H7 (cell line): ENCODE data around the gene PINK1. TPM values are rescaled to one million over a fixed set of nuclear protein-coding genes. Genes with fewer than 3 reads are reported as not detected.

Experiments used
- DNase-seq: peaks from one replicate; pipeline ENCODE4 v3.0.0; 2012
- H3K27me3 ChIP-seq: 2 replicates; pipeline ENCODE4 v1.6.0; 2011; ENCODE audit warnings: mild to moderate bottlenecking, low read length; ENCODE audit not compliant: control insufficient read depth, insufficient read depth
- H3K36me3 ChIP-seq: replicated peaks from 2 replicates; pipeline ENCODE4 v1.5.1; 2011; ENCODE audit warnings: low read length; ENCODE audit not compliant: control insufficient read depth, insufficient read depth
- H3K4me3 ChIP-seq: 2 replicates; pipeline ENCODE4 v1.5.1; 2011; ENCODE audit warnings: low read depth, mild to moderate bottlenecking, control low read depth, low read length, moderate library complexity; ENCODE audit not compliant: insufficient read depth
- total RNA-seq: library from RNA; depleted of rRNA; stranded (reverse); fragments of >200 nt; shearing (Covaris generic); gene quantifications from 2 replicates; pipeline ENCODE4 v1.2.3, GENCODE V29; 2014

PINK1 gene
- total RNA-seq, 1 experiment from 2014 or later = 161 TPM

DNA sequence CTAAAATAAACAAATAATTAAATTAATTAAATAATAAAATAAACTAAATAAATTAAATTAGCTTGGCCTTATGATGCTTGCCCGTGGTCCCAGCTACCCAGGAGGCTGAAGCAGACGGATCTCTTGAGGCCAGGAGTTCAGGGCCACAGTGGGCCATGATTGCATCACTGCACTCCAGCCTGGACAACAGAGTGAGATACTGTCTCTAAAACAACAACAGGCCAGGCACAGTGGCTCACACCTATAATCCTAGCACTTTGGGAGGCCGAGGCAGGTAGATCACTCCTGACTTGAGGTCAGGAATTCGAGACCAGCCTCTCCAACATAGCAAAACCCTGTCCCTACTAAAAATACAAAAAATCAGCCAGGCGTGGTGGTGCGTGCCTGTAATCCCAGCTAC lies 12.2 kb upstream of the PINK1 start:
- no peak for DNase-seq
- Histone ChIP-seq H3K27me3 (no peaks in the 10 kb centered on the region), H3K36me3 (no peaks in the 10 kb centered on the region), H3K4me3 (no peak overlapping the region)

DNA sequence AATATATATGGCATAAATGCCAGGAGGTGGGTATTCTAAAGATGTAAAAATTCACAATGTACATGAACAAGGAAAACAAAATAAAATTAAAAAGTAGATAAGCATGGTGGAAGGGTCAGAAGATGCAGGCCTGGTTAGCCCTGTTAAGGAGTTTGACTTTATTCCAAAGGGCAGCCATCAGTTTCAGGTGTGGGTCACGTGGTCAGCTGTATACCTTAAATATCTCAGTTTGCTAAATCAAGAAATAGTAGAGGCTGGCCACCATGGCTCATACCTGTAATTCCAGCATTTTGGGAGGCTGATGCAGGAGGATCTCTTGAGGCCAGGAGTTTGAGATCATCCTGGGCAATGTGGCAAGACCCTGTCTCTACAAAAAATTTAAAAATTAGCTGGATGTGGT lies 8.5 kb upstream of the PINK1 start:
- Histone ChIP-seq H3K36me3 (no peaks in the 10 kb centered on the region), H3K4me3 (no peak overlapping the region), H3K27me3 (no peaks in the 10 kb centered on the region)
- no peak for DNase-seq

DNA sequence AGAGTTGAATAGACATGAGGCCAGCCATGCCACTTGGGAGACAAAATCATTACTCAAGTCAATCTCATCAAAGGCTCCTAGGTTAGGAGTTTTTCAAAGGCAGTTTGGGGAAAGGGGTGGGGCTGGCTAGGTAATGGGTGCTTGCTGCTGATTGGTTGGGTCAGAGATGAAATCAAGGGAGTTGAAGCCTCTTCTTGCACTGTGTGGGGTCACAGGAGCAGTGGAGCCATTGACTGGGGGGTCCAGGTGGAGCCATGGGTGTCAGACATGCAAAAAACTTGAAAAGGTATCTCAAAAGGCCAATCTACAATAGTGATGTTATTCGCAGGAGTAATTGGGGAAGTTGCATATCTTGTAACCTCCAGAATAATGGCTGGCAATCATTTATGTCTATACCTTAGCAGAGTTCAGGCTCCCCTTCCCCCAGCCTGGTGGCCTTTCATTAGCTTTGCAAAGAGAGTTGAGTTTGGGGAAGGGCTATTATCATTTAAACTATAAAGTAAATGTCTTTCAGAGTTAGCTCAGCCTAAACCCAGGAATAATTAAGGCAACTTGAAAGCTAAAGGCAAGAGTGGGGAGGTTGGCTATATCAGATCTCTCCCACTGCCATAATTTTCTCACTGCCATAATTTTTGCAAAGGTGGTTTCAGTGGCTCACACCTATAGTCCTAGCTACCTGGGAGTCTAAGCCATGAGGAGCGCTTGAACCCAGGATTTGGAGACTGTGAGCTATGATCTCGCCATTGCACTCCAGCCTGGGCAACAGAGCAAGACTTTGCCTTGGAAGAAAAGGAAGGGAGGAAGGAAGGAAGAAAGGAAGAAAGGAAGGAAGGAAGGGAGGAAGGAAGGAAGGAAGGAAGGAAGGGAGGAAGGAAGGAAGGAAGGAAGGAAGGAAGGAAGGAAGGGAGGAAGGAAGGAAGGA lies 7.8 kb upstream of the PINK1 start:
- DNase-seq = no peak
- no peaks in the 10 kb centered on the region for H3K36me3 ChIP-seq
- peak overlapping the region; percentile 6; the same call in 1 of the 2 replicates for H3K4me3 ChIP-seq
- H3K27me3 ChIP-seq = no peaks in the 10 kb centered on the region

DNA sequence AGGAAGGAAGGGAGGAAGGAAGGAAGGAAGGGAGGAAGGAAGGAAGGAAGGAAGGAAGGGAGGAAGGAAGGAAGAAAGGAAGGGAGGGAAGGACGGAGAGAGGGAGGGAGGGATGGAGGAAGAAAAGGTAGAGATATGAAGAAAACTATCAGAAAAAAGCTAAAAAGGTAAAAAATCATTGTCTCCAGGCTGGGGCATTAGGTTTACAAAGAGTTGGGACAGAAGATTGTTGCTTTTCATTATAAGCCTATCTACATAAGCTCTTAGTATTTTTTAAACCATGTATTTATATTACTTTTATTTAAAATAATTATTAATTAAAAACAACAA lies 7.2 kb upstream of the PINK1 start:
- Histone ChIP-seq H3K36me3 (no peaks in the 10 kb centered on the region), H3K4me3 (no peak overlapping the region), H3K27me3 (no peaks in the 10 kb centered on the region)
- DNase-seq = no peak

DNA sequence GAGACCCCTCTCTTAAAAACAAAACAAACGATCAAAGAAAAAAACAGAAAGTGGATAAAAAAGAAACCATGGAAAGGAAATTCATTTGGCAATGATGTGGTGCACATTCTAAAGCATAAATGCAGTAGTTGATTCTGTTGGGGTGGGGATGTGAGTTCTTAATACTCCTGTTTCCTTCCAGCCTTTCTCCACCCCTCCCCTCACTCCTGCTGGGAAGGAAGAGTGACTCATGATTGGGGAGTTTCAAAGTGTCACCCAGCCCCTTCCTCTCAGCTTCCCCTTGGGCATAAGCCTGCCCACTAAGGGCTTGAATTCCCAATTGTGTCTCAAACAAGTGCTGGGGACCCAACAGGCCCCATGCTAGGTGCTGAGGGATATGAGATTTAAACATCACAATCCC lies 6.7 kb upstream of the PINK1 start:
- Histone ChIP-seq H3K36me3 (no peaks in the 10 kb centered on the region), H3K4me3 (no peak overlapping the region), H3K27me3 (no peaks in the 10 kb centered on the region)
- DNase-seq = no peak

DNA sequence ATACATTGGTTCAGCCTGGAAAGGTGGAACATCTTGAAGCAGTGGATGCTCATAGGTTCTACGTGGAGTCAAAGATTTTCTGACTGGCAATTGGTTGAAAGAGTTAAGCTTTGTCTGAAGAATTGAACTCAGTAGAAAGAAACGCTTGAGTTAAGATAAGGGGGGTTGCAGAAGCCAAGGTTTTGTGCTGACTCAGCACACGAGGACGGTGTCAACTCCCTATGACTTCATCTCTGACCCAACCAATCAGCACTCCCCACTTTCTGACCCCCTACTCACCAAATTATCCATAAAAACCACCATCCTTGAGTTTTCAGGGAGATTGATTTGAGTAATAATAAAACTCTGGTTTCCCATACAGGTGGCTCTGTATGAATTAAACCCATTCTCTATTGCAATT lies 2.5 kb upstream of the PINK1 start:
- Histone ChIP-seq H3K36me3 (no peaks in the 10 kb centered on the region), H3K27me3 (no peaks in the 10 kb centered on the region), H3K4me3 (no peak overlapping the region)
- no peak for DNase-seq

DNA sequence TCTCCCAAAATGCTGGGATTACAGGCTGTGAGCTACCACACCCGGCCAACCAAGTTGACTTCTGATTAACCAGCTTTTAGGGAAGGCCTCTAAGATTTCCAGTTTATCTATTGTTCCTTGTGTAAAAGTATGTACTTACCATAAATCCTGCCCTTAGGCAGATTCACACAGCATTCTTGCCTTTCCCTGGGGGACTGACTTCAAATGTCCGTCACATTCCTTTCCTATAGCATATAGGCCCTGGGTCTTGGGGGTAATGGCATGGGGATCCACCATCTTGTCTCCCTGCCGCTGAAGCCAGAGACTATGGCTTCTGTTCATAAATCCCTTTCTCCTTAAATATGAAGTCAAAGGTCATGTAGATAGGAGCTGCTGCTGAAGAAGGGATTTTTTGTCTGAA lies 872 bp upstream of the PINK1 start:
- no peak overlapping the region for H3K4me3 ChIP-seq
- no peaks in the 10 kb centered on the region; the same call in 1 of the 2 replicates for H3K36me3 ChIP-seq
- H3K27me3 ChIP-seq = no peaks in the 10 kb centered on the region
- no peak for DNase-seq

DNA sequence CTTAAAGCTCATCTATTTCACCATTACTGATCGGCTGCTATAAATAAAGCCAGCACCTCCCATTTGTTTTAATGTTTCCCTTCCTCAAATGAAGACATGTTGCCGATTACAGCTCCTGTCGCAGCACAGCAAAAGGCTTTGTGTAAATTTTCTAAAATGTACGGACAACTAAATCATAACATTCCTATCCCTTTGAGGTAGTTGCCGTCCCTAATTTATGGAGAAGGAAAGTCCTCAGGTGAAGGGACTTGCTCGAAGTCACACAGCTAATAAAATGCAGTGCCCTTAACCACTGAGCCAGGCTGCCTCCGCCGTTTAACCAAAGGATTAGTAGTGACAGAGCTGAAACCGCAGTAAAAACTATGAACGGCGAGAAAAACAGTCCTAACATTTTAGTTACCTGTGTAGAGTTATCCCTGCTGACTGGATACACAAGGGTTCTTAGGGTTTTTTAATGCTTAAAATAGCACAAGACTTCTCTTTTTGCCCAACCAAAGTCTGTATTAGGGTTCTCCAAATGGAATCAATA lies 871 bp downstream of the PINK1 start:
- peak; percentile 42 for DNase-seq
- H3K27me3 ChIP-seq = no peaks in the 10 kb centered on the region
- peak overlapping the region; percentile 84 for H3K4me3 ChIP-seq
- H3K36me3 ChIP-seq = peaks cover 6% of the 10 kb centered on the region

DNA sequence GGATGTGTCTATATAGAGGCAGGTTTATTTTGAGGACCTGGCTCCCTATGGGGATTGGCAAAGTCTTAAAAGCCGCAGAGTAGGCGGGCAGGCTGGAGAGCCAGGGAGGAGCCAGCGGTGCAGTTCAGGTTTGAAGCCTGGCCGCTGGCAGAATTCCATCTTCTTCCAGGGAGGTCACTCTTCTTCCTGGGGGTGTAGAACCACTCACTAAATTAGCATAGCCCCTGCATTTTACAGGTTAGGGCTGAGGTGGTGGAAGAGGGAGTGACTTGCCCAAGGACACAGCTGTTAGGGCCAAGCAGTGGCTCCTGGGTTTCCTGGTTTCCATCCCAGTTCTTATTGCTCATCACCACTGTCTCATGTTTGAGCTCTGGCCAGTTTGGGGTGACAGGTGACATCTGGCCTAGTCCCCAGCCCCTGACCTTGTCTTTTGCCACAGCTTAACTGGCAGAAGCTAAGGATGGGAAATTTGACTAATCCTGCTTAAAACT lies 1.4 kb downstream of the PINK1 start:
- Histone ChIP-seq H3K36me3 (peaks cover 7% of the 10 kb centered on the region), H3K27me3 (no peaks in the 10 kb centered on the region), H3K4me3 (peak overlapping the region; percentile 84)
- DNase-seq = peak; percentile 78

DNA sequence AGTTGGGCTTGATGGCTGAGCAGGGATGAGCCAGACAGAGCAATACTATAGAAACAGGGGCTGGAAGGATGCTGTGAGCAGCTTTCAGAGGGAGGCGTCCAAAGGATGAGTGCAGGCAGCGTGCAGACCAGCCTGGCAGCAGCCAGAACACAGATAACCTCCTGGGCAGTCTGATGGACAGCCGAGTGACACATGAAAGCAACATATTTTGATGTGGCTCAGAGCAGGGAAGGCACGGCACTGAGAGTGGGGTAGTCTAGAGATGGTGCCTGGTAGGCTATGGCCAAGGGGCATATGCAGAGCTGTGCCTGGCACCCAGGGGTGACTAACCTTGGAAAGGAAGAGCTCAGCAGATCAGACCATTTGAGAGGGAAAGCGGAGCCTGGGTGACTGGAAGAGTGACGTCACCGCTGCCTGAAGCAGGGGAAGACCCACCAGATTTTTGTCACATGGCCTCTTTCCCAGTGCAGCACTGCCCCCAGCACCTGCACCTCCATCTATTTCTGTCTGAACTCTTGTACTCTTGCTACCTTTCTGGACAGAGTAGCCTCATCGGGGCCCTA lies 3.6 kb downstream of the PINK1 start:
- Histone ChIP-seq H3K36me3 (peaks cover 7% of the 10 kb centered on the region), H3K27me3 (no peaks in the 10 kb centered on the region), H3K4me3 (no peak overlapping the region)
- DNase-seq = no peak

DNA sequence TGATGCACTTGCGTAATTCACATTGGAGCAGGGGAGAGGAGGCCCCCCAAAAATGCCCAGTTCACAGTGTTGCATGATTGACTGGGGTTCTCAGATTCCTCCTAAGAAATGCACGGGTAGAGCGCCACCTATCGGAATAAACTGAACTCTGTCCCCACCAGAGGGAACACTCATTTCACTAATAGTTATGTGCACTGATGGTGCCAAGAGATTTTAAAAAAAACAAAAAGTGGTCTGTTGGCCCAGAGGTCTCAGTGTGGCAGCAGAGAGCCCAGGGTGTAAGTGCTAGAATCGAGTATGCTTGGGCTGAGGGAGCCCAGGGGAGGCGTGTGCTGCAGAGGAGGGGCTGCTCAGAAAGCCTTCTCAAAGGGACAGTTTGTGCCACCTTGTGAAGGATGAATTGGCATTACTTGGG lies 6.9 kb downstream of the PINK1 start:
- Histone ChIP-seq H3K27me3 (no peaks in the 10 kb centered on the region), H3K36me3 (peaks cover 13% of the 10 kb centered on the region), H3K4me3 (no peak overlapping the region)
- DNase-seq = peak; percentile 85

DNA sequence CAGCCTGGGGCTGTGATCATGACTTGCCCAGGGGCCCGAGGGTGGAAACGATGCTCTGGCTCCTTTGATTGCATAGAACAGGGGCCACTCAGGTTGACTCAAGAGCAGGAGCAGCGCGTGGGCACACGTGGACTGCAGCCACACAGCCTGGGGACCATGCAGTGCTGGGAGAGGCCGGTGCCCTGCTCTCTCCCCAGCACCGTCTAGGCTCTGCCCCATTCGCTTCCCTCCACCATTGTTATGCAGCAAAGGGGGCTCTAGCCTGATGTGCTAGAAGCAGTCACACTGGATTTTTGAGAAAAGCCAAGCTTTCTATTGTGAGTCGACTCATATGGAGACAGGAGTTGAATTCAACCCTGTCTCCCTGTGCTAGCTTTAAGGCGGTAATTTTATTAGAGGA lies 8.7 kb downstream of the PINK1 start:
- no peak overlapping the region for H3K4me3 ChIP-seq
- no peaks in the 10 kb centered on the region for H3K27me3 ChIP-seq
- peak; percentile 70 for DNase-seq
- peaks cover 15% of the 10 kb centered on the region for H3K36me3 ChIP-seq

DNA sequence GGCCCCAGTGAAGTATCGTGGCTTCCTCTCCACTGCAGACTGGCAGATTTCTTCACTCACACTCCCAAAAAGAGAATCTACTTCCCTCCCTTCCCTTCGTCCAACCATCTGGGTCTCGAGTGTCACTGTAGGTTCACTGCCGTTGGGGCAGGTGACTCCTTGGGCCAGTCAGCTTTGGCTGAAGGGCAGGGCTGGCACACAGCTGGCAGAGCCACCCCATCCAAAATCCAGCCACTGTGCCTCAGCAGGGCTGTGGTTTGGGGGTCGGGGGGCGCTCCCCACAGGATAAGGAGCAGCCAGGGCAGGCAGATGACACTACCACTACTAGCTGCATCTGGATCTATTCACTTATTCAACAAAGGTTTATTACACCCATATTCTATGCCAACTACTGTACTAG lies 9.8 kb downstream of the PINK1 start:
- no peaks in the 10 kb centered on the region for H3K27me3 ChIP-seq
- no peak for DNase-seq
- peaks cover 15% of the 10 kb centered on the region for H3K36me3 ChIP-seq
- H3K4me3 ChIP-seq = no peak overlapping the region

DNA sequence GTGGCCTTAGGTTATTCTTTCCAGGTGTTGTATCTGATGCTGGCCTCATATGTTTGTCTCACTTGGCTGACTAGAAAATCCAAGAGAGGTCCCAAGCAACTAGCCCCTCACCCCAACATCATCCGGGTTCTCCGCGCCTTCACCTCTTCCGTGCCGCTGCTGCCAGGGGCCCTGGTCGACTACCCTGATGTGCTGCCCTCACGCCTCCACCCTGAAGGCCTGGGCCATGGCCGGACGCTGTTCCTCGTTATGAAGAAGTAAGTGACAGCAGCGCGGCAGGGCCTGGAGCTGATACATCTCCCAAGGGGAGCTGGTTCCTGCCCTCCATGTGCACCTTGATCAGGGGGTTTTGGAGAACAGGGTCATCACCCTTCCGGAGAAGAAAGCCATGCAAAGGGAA lies 11.2 kb downstream of the PINK1 start:
- no peak overlapping the region for H3K4me3 ChIP-seq
- H3K27me3 ChIP-seq = no peaks in the 10 kb centered on the region
- DNase-seq = no peak
- peaks cover 16% of the 10 kb centered on the region for H3K36me3 ChIP-seq

DNA sequence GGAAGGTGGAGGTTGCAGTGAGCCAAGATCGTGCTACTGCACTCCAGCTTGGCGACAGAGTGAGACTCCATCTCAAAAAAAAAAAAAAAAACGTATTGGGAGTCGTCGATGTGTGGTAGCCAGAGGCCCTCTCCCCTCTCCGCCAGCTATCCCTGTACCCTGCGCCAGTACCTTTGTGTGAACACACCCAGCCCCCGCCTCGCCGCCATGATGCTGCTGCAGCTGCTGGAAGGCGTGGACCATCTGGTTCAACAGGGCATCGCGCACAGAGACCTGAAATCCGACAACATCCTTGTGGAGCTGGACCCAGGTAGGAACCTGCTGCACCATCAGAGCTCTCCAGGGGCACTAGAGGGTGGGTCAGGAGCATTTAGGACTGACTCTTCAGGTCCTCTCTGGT lies 12.2 kb downstream of the PINK1 start:
- Histone ChIP-seq H3K4me3 (no peak overlapping the region), H3K27me3 (no peaks in the 10 kb centered on the region), H3K36me3 (peaks cover 23% of the 10 kb centered on the region)
- no peak for DNase-seq
